Kidney (tissue), 14 donors: ENCODE results near the gene TRAPPC4. TPM values are rescaled to one million over a fixed set of nuclear protein-coding genes. Genes with fewer than 3 reads are reported as not detected.

ENCODE experiments used
- DNase-seq, 5 donors: peaks; one replicate each; pipeline ENCODE4 v3.0.0-alpha.2; 2013 to 2020
- FAIRE-seq: peaks from 2 replicates; lab custom pipeline; 2012; peaks lifted over from hg19 to GRCh38; lab: Jason Lieb, UNC
- H3K27ac ChIP-seq, 2 donors: one replicate each; pipeline ENCODE4 v1.7.0; 2013; ENCODE audit warnings: low read depth in 2 of 2, low read length in 2 of 2, inconsistent platforms in 1 of 2
- H3K27me3 ChIP-seq: one replicate; pipeline ENCODE4 v1.7.1; 2013; ENCODE audit warnings: low read length, inconsistent platforms; ENCODE audit not compliant: control insufficient read depth, insufficient read depth
- H3K36me3 ChIP-seq, 3 donors: one replicate each; pipeline versions ENCODE4 v1.7.0 to v1.7.1; 2013; ENCODE audit warnings: low read length in 3 of 3, control low read depth in 1 of 3, inconsistent platforms in 1 of 3; ENCODE audit not compliant: insufficient read depth in 3 of 3, control insufficient read depth in 2 of 3
- H3K4me1 ChIP-seq, 3 donors: one replicate each; pipeline versions ENCODE4 v1.7.0 to v1.7.1; 2013; ENCODE audit warnings: low read length in 3 of 3, inconsistent platforms in 1 of 3, low read depth in 1 of 3; ENCODE audit not compliant: control insufficient read depth in 2 of 3, insufficient read depth in 2 of 3
- H3K4me3 ChIP-seq, 3 donors: one replicate each; pipeline versions ENCODE4 v1.7.0 to v1.8.1; 2013; ENCODE audit warnings: low read length in 3 of 3, control low read depth in 1 of 3, inconsistent platforms in 1 of 3
- H3K9ac ChIP-seq, 3 donors: one replicate each; pipeline versions ENCODE4 v1.7.0 to v1.7.1; 2013; ENCODE audit warnings: low read length in 3 of 3, control low read depth in 1 of 3, inconsistent platforms in 1 of 3
- H3K9me3 ChIP-seq, 3 donors: one replicate each; pipeline versions ENCODE4 v1.7.0 to v1.7.1; 2013; ENCODE audit warnings: low read length in 3 of 3, control low read depth in 1 of 3, inconsistent platforms in 1 of 3; ENCODE audit not compliant: control insufficient read depth in 2 of 3, insufficient read depth in 1 of 3
- CTCF ChIP-seq: IDR thresholded peaks from 3 replicates; pipeline ENCODE4 v1.5.1; 2012; ENCODE audit warnings: mild to moderate bottlenecking, moderate library complexity, borderline replicate concordance; ENCODE audit not compliant: insufficient read depth; ENCODE audit errors: extremely low read depth
- intact Hi-C: fragments of 100-400 bp; cut with DNase I; formaldehyde crosslinking; loops from one replicate; pipeline ENCODE4 v1.11.1; 2022
- polyA plus RNA-seq: library from polyadenylated mRNA; stranded (reverse); fragments of 350-450 nt; fragmentation: Illumina TruSeq; extraction: RNeasy Lipid Tissue Mini Kit (QIAGEN cat#74804); gene quantifications from one replicate; pipeline ENCODE4 v1.2.3, GENCODE V29; 2014; ENCODE audit warnings: low read depth, low replicate concordance; ENCODE audit not compliant: insufficient read depth
- total RNA-seq: library from RNA; stranded (reverse); fragmentation: NEBNext Ultra II Directional; extraction: Animal tissue kit (Norgen Biotek cat#: 25700); gene quantifications from one replicate; pipeline ENCODE4 v1.2.1, GENCODE V29; 2021
- donor health status: control.
- donor health status: control.
- donor health status: control.
- donor health status: control.
- donor health status: control.
- donor health status: DM: yes; HTN: yes; CAD: no.
- donor health status: Normal renal cell carcinoma (clear cell type).

Gene TRAPPC4
- total and polyA plus RNA-seq, 2 donors from 2014 or later, result 82.6 to 136 TPM

GRCh38 chr11:119041821-119042514 is 23.4 kb downstream of the TRAPPC4 start:
- no peak overlapping the region for H3K4me3 ChIP-seq
- no peaks in the 10 kb centered on the region for H3K9me3 ChIP-seq
- H3K27me3 ChIP-seq, result no peaks in the 10 kb centered on the region
- no peak for DNase-seq
- H3K9ac ChIP-seq, result no peak overlapping the region
- H3K27ac ChIP-seq, result no peak overlapping the region
- intact Hi-C loops, result no loop called here
- no peaks in the 10 kb centered on the region for H3K4me1 ChIP-seq
- peaks cover 0 to 11% (median 11%) of the 10 kb centered on the region in 3 donors for H3K36me3 ChIP-seq
- no peak for TF ChIP-seq CTCF
- no peak for FAIRE-seq

- no peaks in the 10 kb centered on the region for H3K9me3 ChIP-seq
- H3K27ac ChIP-seq, result no peak overlapping the region
- H3K4me1 ChIP-seq, result no peaks in the 10 kb centered on the region
- no peak overlapping the region for H3K9ac ChIP-seq
- DNase-seq, result peak in 1 of 5 donors; percentile 13
- intact Hi-C loops, result no loop called here
- TF ChIP-seq CTCF, result no peak
- no peak for FAIRE-seq
- no peaks in the 10 kb centered on the region for H3K27me3 ChIP-seq
- no peak overlapping the region for H3K4me3 ChIP-seq
- peaks cover 0 to 19% (median 13%) of the 10 kb centered on the region in 3 donors for H3K36me3 ChIP-seq
Measured at GRCh38 chr11:119042927-119043326, 24.4 kb downstream of the TRAPPC4 start.

GRCh38 chr11:119044708-119045107 is 26.1 kb downstream of the TRAPPC4 start:
- H3K9me3 ChIP-seq, result no peaks in the 10 kb centered on the region
- no peaks in the 10 kb centered on the region for H3K4me1 ChIP-seq
- no peak overlapping the region for H3K27ac ChIP-seq
- H3K9ac ChIP-seq, result no peak overlapping the region
- H3K36me3 ChIP-seq, result peaks cover 0 to 36% (median 30%) of the 10 kb centered on the region in 3 donors
- no peak for TF ChIP-seq CTCF
- no peaks in the 10 kb centered on the region for H3K27me3 ChIP-seq
- DNase-seq (peak in 1 of 5 donors; percentile 20), FAIRE-seq (no peak)
- no peak overlapping the region for H3K4me3 ChIP-seq
- intact Hi-C loops, result no loop called here
